SK-N-SH treated with all-trans-retinoic acid at 6 μM for 48 hours (cell line): ENCODE measurements around the gene GPR65.

Experiments
- CSRNP3 ChIP-seq: fragments of 250-450 bp; sonication (Bioruptor Pico); IDR thresholded peaks from 2 replicates; pipeline ENCODE4 v1.5.1; 2021; ENCODE audit warnings: mild to moderate bottlenecking, moderate library complexity
- OSR1 ChIP-seq: fragments of 250-450 bp; sonication (Bioruptor Pico); IDR thresholded peaks from 2 replicates; pipeline ENCODE4 v1.8.0; 2022; ENCODE audit warnings: moderate library complexity, mild to moderate bottlenecking, inconsistent platforms
- PATZ1 ChIP-seq: fragments of 250-450 bp; sonication (Bioruptor Pico); IDR thresholded peaks from 2 replicates; pipeline ENCODE4 v1.8.0; 2020; ENCODE audit warnings: mild to moderate bottlenecking, moderate library complexity, borderline replicate concordance
- RARB ChIP-seq: fragments of 250-450 bp; sonication (Bioruptor Pico); IDR thresholded peaks from 2 replicates; pipeline ENCODE4 v1.8.0; 2021; ENCODE audit warnings: mild to moderate bottlenecking, moderate library complexity
- TSHZ2 ChIP-seq: fragments of 250-450 bp; sonication (Bioruptor Pico); IDR thresholded peaks from 2 replicates; pipeline ENCODE4 v1.5.0; 2020; ENCODE audit warnings: mild to moderate bottlenecking, moderate library complexity
- ZC3H10 ChIP-seq: fragments of 250-450 bp; sonication (Bioruptor Pico); IDR thresholded peaks from 2 replicates; pipeline ENCODE4 v1.5.1; 2021; ENCODE audit warnings: mild to moderate bottlenecking, moderate library complexity
- ZFP30 ChIP-seq: fragments of 450-650 bp; formaldehyde crosslinking; IDR thresholded peaks from 2 replicates; pipeline ENCODE4 v1.5.0; 2022; ENCODE audit warnings: mild to moderate bottlenecking, moderate library complexity
- ZNF565 ChIP-seq: fragments of 450-650 bp; formaldehyde crosslinking; conservative IDR thresholded peaks from 2 replicates; pipeline ENCODE4 v1.5.0; 2020; ENCODE audit warnings: low read depth, mild to moderate bottlenecking, moderate library complexity

- TF ChIP-seq OSR1 (CRISPR knock-in tag), result no peak
- no peak for TF ChIP-seq ZFP30 (CRISPR knock-in tag)
- no peak for TF ChIP-seq TSHZ2 (CRISPR knock-in tag)
- TF ChIP-seq CSRNP3 (CRISPR knock-in tag), result no peak
- no peak for TF ChIP-seq ZC3H10 (CRISPR knock-in tag)
- no peak for TF ChIP-seq PATZ1 (CRISPR knock-in tag)
- TF ChIP-seq ZNF565, result no peak
- no peak for TF ChIP-seq RARB (CRISPR knock-in tag)
Measured at GRCh38 chr14:87971010-87971409, 33.9 kb upstream of the GPR65 start.
